DMS53 treated with DMSO at 0.1 percent for 48 hours (cell line): ENCODE data around the gene SLC49A4.

ENCODE experiments used
- DNase-seq: peaks from one replicate; lab custom pipeline; 2025; ENCODE audit not compliant: unreplicated experiment; lab: John Stamatoyannopoulos, UW

SLC49A4 gene

GRCh38 chr3:122784436-122784835 lies 10.4 kb upstream of the SLC49A4 start:
- no peak for DNase-seq

- DNase-seq, result no peak
Observed at GRCh38 chr3:122785231-122785630, 9.6 kb upstream of the SLC49A4 start.

- no peak for DNase-seq
Observed at GRCh38 chr3:122786066-122786465, 8.8 kb upstream of the SLC49A4 start.

- DNase-seq, result no peak
Observed at GRCh38 chr3:122787872-122788271, 7.0 kb upstream of the SLC49A4 start.

- no peak for DNase-seq
Observed at GRCh38 chr3:122789585-122790273, 5.1 kb upstream of the SLC49A4 start.

GRCh38 chr3:122793568-122794416 lies 1.1 kb upstream of the SLC49A4 start, which contains the start of gene HSPBAP1:
Gene HSPBAP1, minus strand, starts transcription at chr3:122793831. Its CDS starts 151 bp downstream, at chr3:122793680.
- no peak for DNase-seq

- no peak for DNase-seq
Observed at GRCh38 chr3:122794483-122794778, 438 bp upstream of the SLC49A4 start.

GRCh38 chr3:122795674-122796195 lies 866 bp downstream of the SLC49A4 start:
- DNase-seq, result no peak

- DNase-seq, result no peak
Observed at GRCh38 chr3:122797291-122797690, 2.4 kb downstream of the SLC49A4 start.

- no peak for DNase-seq
Observed at GRCh38 chr3:122799322-122799721, 4.5 kb downstream of the SLC49A4 start.

- DNase-seq, result no peak
Observed at GRCh38 chr3:122800031-122800430, 5.2 kb downstream of the SLC49A4 start.

GRCh38 chr3:122800706-122801237 lies 5.9 kb downstream of the SLC49A4 start:
- DNase-seq, result no peak

GRCh38 chr3:122802323-122802722 lies 7.5 kb downstream of the SLC49A4 start:
- no peak for DNase-seq

- no peak for DNase-seq
Observed at GRCh38 chr3:122803977-122804376, 9.1 kb downstream of the SLC49A4 start.

GRCh38 chr3:122810734-122811133 lies 15.9 kb downstream of the SLC49A4 start:
- DNase-seq, result peak; percentile 43

- no peak for DNase-seq
Observed at GRCh38 chr3:122816587-122816986, 21.7 kb downstream of the SLC49A4 start.

- no peak for DNase-seq
Observed at GRCh38 chr3:122824465-122825381, 29.9 kb downstream of the SLC49A4 start.

- DNase-seq, result no peak
Observed at GRCh38 chr3:122825460-122825859, 30.6 kb downstream of the SLC49A4 start.

- no peak for DNase-seq
Observed at GRCh38 chr3:122826278-122826677, 31.4 kb downstream of the SLC49A4 start.

- DNase-seq, result no peak
Observed at GRCh38 chr3:122828281-122828680, 33.4 kb downstream of the SLC49A4 start.

GRCh38 chr3:122835590-122835989 lies 40.7 kb downstream of the SLC49A4 start:
- no peak for DNase-seq
